Neuron (in vitro differentiated cells): ENCODE results near the gene CROCC2.

Experiments used
- H2AFZ ChIP-seq: one replicate; pipeline ENCODE4 v1.6.1; 2013; ENCODE audit warnings: low read depth, mild to moderate bottlenecking, inconsistent platforms, low read length, moderate library complexity
- H3K27me3 ChIP-seq: one replicate; pipeline ENCODE4 v1.6.1; 2013; ENCODE audit warnings: low read length; ENCODE audit not compliant: insufficient read depth
- H3K36me3 ChIP-seq: one replicate; pipeline ENCODE4 v1.6.1; 2013; ENCODE audit warnings: low read length; ENCODE audit not compliant: insufficient read depth
- H3K4me1 ChIP-seq: one replicate; pipeline ENCODE4 v1.6.1; 2013; ENCODE audit warnings: low read length; ENCODE audit not compliant: insufficient read depth
- H3K4me3 ChIP-seq: 2 replicates; pipeline ENCODE4 v1.5.1; 2013; ENCODE audit warnings: mild to moderate bottlenecking, low read length, moderate library complexity
- H3K9me3 ChIP-seq: one replicate; pipeline ENCODE4 v1.6.1; 2013; ENCODE audit warnings: low read length

The CROCC2 gene

GRCh38 chr2:240947176-240947575, 41.0 kb downstream of the CROCC2 start:
- H3K4me3 ChIP-seq, result no peak overlapping the region
- H3K4me1 ChIP-seq, result no peaks in the 10 kb centered on the region
- H3K36me3 ChIP-seq, result no peaks in the 10 kb centered on the region
- H3K27me3 ChIP-seq, result peaks cover 4% of the 10 kb centered on the region
- no peak overlapping the region for H2AFZ ChIP-seq
- no peaks in the 10 kb centered on the region for H3K9me3 ChIP-seq

GRCh38 chr2:240947607-240948006, 41.5 kb downstream of the CROCC2 start:
- Histone ChIP-seq H3K4me1 (no peaks in the 10 kb centered on the region), H2AFZ (no peak overlapping the region), H3K9me3 (no peaks in the 10 kb centered on the region), H3K36me3 (no peaks in the 10 kb centered on the region), H3K27me3 (peaks cover 4% of the 10 kb centered on the region), H3K4me3 (no peak overlapping the region)

- no peaks in the 10 kb centered on the region for H3K4me1 ChIP-seq
- H2AFZ ChIP-seq, result no peak overlapping the region
- peaks cover 4% of the 10 kb centered on the region for H3K27me3 ChIP-seq
- H3K9me3 ChIP-seq, result no peaks in the 10 kb centered on the region
- no peaks in the 10 kb centered on the region for H3K36me3 ChIP-seq
- H3K4me3 ChIP-seq, result no peak overlapping the region
Observed at GRCh38 chr2:240948086-240948485, 42.0 kb downstream of the CROCC2 start.

GRCh38 chr2:240948905-240949790, 43.0 kb downstream of the CROCC2 start:
- H3K4me3 ChIP-seq, result no peak overlapping the region
- H2AFZ ChIP-seq, result no peak overlapping the region
- H3K27me3 ChIP-seq, result peaks cover 5% of the 10 kb centered on the region
- no peaks in the 10 kb centered on the region for H3K4me1 ChIP-seq
- H3K36me3 ChIP-seq, result no peaks in the 10 kb centered on the region
- H3K9me3 ChIP-seq, result no peaks in the 10 kb centered on the region

GRCh38 chr2:240949791-240950705, 43.9 kb downstream of the CROCC2 start:
- peaks cover 9% of the 10 kb centered on the region for H3K27me3 ChIP-seq
- no peaks in the 10 kb centered on the region for H3K9me3 ChIP-seq
- H3K4me1 ChIP-seq, result no peaks in the 10 kb centered on the region
- no peak overlapping the region for H3K4me3 ChIP-seq
- no peaks in the 10 kb centered on the region for H3K36me3 ChIP-seq
- H2AFZ ChIP-seq, result no peak overlapping the region

- no peak overlapping the region for H3K4me3 ChIP-seq
- peaks cover 9% of the 10 kb centered on the region for H3K27me3 ChIP-seq
- no peaks in the 10 kb centered on the region for H3K4me1 ChIP-seq
- H2AFZ ChIP-seq, result no peak overlapping the region
- no peaks in the 10 kb centered on the region for H3K9me3 ChIP-seq
- H3K36me3 ChIP-seq, result no peaks in the 10 kb centered on the region
Observed at GRCh38 chr2:240951045-240951594, 45.0 kb downstream of the CROCC2 start.

GRCh38 chr2:240952496-240953246, 46.5 kb downstream of the CROCC2 start:
- Histone ChIP-seq H3K4me3 (no peak overlapping the region), H3K9me3 (no peaks in the 10 kb centered on the region), H3K36me3 (no peaks in the 10 kb centered on the region), H3K27me3 (peaks cover 18% of the 10 kb centered on the region), H2AFZ (no peak overlapping the region), H3K4me1 (no peaks in the 10 kb centered on the region)

GRCh38 chr2:240953426-240954410, 47.6 kb downstream of the CROCC2 start:
- Histone ChIP-seq H3K4me3 (no peak overlapping the region), H3K4me1 (no peaks in the 10 kb centered on the region), H3K27me3 (peaks cover 13% of the 10 kb centered on the region), H2AFZ (no peak overlapping the region), H3K9me3 (no peaks in the 10 kb centered on the region), H3K36me3 (no peaks in the 10 kb centered on the region)

- Histone ChIP-seq H2AFZ (no peak overlapping the region), H3K9me3 (no peaks in the 10 kb centered on the region), H3K36me3 (no peaks in the 10 kb centered on the region), H3K4me1 (no peaks in the 10 kb centered on the region), H3K27me3 (peaks cover 13% of the 10 kb centered on the region), H3K4me3 (no peak overlapping the region)
Observed at GRCh38 chr2:240954436-240955305, 48.5 kb downstream of the CROCC2 start.

GRCh38 chr2:240955306-240956170, 49.4 kb downstream of the CROCC2 start:
- Histone ChIP-seq H3K4me3 (no peak overlapping the region), H3K9me3 (no peaks in the 10 kb centered on the region), H3K27me3 (peaks cover 13% of the 10 kb centered on the region), H3K4me1 (peaks cover 8% of the 10 kb centered on the region), H2AFZ (no peak overlapping the region), H3K36me3 (no peaks in the 10 kb centered on the region)
